GM10266 (cell line): Measurements from ENCODE around the gene ZNF792.
"Not testable (repeated sequence)": the region's sequence is repeated elsewhere in the genome, so short reads cannot be mapped to it uniquely, and the experiment has no call there.

Experiments used
- DNase-seq: peaks from one replicate; pipeline ENCODE4 v3.0.0; 2012; ENCODE audit errors: extremely low spot score
- TF ChIP-seq, protein P1 (sequence below): IDR thresholded peaks from 2 replicates; pipeline ENCODE4 v1.5.1; 2012; ENCODE audit warnings: mild to moderate bottlenecking, low read depth; ENCODE audit not compliant: control insufficient read depth, insufficient read depth; ENCODE audit errors: missing control alignments

Gene ZNF792

DNA sequence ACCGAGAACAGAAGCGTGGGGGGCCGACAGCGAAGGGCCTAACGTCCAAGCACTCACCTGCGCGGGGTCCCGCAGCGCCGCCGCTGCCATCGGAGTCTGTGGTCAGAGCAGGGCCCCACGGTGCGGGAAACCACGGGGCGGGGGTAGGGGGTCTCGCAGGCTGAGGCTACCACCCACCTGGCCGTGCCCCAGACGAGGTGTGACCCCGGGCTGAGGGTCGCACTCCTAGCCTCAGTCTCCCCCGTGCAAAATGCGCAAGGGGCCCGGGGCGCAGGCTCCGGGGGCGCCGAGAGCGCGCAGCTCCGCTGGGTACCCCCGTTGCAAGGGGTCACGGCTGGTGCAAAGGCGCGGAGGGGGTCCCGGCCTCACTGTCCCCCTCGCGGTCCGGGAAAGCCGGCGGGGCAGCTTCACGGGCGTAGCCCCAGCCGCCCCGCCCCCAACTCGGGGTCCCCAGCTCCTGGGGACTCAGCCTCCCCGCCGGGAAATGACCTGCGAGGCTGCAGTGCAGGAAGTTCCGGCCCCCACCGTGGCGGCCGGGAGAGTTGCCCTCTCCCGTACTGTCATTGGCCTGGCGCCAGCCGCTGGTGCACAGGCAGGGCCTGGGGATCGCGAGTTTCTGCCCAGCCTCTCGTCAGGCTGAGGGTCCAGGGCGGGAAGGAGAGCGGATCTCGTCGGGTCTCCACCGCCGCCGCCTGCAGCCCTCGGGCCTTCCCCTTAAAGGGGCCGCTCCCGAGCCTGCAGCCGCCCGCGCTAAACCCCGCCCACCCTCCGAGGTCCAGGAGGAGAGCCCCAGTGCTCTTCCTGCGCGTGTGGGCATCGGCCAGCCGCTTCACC, at the start of gene ZNF792:
TSS of gene ZNF792 (minus strand) at position 657 of the 834 bp plus-strand sequence. CDS start at position 90, 567 bp downstream.
- TF ChIP-seq, protein P1, sequence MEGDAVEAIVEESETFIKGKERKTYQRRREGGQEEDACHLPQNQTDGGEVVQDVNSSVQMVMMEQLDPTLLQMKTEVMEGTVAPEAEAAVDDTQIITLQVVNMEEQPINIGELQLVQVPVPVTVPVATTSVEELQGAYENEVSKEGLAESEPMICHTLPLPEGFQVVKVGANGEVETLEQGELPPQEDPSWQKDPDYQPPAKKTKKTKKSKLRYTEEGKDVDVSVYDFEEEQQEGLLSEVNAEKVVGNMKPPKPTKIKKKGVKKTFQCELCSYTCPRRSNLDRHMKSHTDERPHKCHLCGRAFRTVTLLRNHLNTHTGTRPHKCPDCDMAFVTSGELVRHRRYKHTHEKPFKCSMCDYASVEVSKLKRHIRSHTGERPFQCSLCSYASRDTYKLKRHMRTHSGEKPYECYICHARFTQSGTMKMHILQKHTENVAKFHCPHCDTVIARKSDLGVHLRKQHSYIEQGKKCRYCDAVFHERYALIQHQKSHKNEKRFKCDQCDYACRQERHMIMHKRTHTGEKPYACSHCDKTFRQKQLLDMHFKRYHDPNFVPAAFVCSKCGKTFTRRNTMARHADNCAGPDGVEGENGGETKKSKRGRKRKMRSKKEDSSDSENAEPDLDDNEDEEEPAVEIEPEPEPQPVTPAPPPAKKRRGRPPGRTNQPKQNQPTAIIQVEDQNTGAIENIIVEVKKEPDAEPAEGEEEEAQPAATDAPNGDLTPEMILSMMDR: no peak
- DNase-seq: peak; percentile 78

DNA sequence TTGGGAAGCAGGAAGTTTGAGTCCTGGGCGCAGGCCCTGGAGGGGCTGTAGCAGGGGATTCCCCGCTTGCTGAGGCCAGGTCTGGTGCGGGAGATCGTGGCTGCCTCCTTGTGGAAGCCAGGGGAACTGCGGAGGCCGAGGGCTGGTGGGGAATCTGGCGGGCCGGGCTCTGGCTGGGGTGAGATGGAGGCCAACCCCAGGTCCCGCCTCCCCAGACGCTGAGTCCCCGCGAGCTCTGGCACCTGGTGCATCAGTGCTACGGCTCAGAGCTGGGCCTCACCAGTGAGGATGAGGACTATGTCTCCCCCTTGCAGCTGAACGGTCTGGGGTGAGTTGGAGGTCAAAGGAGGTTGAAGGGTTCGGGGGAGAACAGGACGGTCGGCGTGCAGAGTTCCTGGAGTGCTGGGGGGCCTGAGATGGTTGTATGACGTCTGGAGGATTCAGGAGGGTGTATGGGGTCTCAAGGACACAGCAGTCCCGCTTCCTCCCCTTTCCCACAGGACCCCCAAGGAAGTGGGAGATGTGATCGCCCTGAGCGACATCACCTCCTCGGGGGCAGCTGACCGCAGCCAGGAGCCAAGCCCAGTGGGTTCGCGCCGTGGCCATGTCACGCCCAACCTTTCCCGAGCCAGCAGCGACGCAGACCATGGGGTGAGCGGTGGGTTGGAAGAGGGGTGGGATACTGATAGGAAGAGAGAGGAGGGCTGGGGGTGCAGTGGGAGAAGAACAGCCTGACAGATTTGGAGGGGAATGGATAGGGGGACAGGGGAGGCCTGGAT, 49.2 kb upstream of the ZNF792 start:
- TF ChIP-seq, protein P1: peak; percentile 97
- peak; percentile 89 for DNase-seq

DNA sequence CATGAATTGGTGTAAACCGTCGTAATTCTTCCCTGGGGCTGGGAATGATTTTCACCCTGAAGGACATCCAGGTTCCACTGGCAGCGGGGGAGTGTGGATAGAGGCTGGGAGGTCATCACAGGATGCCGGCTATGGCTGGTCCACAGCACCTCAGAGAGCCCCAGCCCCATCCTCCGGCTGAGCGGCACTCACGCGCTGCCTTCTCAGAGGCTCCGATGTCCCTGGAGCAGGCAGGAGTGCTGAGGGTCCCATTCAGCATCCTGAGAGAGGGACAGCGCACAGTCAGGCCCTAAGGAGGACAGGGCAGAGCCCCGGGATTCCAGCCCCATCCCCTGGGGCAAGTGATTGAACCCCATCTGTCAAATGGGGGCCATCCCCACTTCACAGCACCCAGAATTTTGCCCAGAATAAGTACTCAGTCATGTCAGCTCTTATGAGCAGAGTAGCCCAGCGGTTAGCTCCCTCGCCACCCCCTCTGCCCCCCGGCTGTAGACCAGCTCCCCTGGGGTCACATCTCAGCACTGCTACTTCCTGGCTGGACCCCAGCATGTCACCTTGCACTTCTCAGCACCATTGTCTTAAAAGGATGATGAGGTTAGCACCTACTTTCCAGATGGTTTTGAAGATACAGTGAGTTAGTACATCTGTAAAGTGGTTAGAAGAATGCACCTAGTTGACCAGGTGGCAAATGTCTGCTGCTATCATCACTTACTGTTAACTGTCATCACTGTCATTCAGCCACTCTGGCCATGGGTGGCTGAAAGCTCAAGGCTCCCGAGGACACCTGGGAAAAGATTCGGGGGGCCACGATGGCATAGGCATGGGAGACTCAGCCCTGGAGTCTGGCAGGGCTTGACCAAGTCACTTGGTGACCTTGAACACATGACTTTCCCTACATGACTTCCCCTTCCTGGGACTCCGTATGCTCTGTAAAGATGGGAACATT, 48.0 kb upstream of the ZNF792 start:
- no peak for DNase-seq
- TF ChIP-seq, protein P1: no peak

DNA sequence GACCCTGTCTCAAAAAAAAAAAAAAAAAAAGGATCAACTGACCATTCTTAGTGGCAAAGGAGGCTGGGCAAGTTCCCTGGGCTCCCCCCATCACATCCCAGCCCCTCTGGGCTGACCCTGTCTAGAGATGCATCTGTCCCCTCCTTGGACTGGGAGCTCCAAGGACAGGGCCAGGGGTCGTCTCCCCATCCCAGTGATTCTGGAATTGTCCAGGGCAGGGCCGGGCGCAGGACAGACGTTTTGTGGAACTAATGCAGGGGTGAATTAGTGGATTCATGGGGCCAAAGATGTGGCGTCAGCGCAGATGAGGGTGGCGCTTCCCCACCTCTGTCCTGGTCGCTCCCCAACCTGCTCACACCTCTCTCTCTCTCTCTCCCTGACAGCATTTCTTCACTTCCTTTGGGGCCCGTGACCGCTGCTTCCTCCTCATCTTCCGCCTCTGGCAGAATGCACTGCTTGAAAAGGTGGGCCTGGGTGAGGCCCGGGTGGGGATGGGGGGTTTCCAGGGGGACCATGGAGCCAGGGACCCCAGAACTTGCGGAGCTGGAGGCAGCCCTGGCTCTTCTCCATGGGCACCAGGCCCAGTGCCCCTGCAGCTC, 47.2 kb upstream of the ZNF792 start:
- no peak for DNase-seq
- TF ChIP-seq, protein P1: no peak

DNA sequence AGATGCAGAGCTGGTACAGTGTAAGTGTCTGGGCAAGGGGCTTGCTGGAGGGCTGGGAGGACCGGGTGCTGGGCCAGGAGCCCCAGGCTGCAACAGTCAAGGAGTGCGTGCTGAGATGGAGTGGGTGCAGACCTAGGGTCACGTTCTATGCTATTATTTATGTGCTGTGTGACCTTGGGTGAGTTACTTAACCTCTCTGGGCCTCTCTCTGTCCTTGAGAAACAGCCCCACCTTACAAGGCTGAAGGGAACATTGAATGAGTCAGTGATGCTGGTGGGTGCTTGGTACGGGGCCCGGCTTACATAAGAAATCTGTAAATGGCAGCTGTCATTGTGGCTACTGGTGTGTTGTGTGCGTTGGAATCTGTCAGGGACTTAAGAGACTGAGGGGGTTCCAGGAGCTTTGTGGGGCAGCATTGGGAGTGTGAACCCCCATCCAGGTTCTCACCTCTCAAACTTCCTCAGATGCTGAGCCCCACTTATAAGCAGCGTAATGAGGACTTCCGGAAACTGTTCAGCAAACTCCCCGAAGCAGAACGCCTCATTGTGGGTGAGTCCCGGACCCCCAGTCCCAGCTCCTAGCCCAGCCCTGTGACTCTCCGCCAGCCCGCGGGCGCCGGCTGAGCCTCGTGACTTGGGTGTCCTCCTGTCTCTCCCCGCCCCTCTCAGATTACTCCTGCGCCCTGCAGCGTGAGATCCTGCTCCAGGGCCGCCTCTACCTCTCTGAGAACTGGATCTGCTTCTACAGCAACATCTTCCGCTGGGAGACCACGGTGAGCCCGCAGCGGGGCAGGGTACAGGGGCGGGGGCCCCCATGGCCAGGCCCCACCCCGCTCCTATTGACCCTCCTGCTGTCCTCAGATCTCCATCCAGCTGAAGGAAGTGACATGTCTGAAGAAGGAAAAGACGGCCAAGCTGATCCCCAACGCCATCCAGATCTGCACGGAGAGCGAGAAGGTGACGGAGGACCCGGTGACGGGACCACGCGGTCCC, 45.7 kb upstream of the ZNF792 start:
- TF ChIP-seq, protein P1: no peak
- no peak for DNase-seq

DNA sequence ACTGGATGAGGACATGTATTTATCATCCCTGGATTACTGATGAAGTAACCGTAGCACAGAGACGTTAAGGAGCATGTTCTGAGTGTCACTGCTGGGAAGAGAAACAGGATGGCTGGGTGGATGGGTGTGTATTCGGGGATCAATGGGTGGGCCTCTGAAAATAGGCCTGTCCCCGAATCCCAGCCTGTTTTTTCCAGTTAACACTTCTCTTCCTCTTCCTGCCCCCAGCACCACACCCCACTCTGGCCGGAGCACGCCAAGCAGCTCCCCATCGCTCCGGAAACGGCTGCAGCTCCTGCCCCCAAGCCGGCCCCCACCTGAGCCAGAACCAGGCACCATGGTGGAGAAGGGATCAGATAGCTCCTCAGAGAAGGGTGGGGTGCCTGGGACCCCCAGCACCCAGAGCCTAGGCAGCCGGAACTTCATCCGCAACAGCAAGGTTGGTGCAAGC, 44.9 kb upstream of the ZNF792 start:
- TF ChIP-seq, protein P1: no peak
- no peak for DNase-seq

DNA sequence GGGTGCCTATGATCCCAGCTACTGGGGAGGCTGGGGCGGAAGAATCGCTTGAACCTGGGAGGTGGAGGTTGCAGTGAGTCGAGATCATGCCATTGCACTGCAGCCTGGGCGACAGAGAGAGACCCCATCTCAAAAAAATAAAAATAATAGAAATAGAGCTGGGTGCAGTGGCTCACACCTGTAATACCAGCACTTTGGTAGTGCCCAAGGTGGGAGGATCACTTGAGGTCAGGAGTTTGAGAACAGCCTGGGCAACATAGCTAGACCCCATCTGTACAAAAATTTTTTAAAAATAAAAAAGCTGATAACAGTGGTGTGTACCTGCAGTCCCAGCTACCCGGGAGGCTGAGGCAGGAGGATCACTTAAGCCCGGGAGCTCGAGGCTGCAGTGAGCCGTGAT, 43.4 kb upstream of the ZNF792 start:
- not testable (repeated sequence) for DNase-seq
